Left renal pelvis (tissue), 4 donors: Measurements from ENCODE around the gene PACRG. TPM values are rescaled to one million over a fixed set of nuclear protein-coding genes. Genes with fewer than 3 reads are reported as not detected.

ENCODE experiments used
- DNase-seq, 4 donors: peaks; one replicate each; pipeline ENCODE4 v3.0.0-alpha.2; 2013; ENCODE audit warnings: low read depth in 4 of 4, low spot score in 3 of 4
- polyA plus RNA-seq, 4 donors: library from polyadenylated mRNA; unstranded; fragments of 120-200 nt; gene quantifications; one replicate each; pipeline ENCODE4 v1.2.1, GENCODE V29; 2013; ENCODE audit not compliant: insufficient read length in 4 of 4

Gene PACRG
- polyA plus RNA-seq, 4 donors = 5.3 to 22.3 (median 14.2) TPM

- no peak for DNase-seq
These were observed 271.0 kb downstream of the PACRG start for GRCh38 chr6:162998777-162999176.

- DNase-seq = no peak
These were observed 272.0 kb downstream of the PACRG start for GRCh38 chr6:162999575-163000285.

GRCh38 chr6:163001330-163001729 is 273.6 kb downstream of the PACRG start:
- no peak for DNase-seq

- no peak for DNase-seq
These were observed 280.4 kb downstream of the PACRG start for GRCh38 chr6:163008186-163008585.

DNA sequence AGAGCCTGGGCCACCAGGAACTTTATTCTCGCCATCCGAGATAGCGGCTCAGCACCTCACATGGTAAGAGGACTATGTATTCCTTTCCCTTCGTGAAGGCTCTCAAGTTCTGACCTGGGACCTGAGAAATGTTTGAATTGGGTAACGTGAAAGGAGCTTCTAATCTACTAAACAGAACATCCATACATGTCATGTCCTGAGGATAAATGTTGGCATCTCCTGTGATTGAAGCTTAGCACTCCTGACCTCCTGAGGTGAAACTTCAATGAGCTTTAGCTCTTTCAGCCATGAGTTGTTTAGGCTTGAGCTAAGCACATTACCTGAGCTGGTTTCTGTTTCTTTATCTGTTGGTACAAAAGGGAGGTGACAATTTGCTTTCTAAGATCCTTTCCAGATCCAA is 280.9 kb downstream of the PACRG start:
- no peak for DNase-seq

- DNase-seq = no peak
These were observed 282.4 kb downstream of the PACRG start for GRCh38 chr6:163010145-163010544.

GRCh38 chr6:163014736-163015135 is 287.0 kb downstream of the PACRG start:
- no peak for DNase-seq

- DNase-seq = no peak
These were observed 290.0 kb downstream of the PACRG start for GRCh38 chr6:163017801-163018200.

- no peak for DNase-seq
These were observed 292.2 kb downstream of the PACRG start for GRCh38 chr6:163019926-163020325.

- DNase-seq = no peak
These were observed 293.3 kb downstream of the PACRG start for GRCh38 chr6:163021054-163021453.

GRCh38 chr6:163023700-163024099 is 295.9 kb downstream of the PACRG start:
- no peak for DNase-seq

GRCh38 chr6:163026893-163027292 is 299.1 kb downstream of the PACRG start:
- no peak for DNase-seq

GRCh38 chr6:163030980-163031379 is 303.2 kb downstream of the PACRG start:
- DNase-seq = no peak

DNA sequence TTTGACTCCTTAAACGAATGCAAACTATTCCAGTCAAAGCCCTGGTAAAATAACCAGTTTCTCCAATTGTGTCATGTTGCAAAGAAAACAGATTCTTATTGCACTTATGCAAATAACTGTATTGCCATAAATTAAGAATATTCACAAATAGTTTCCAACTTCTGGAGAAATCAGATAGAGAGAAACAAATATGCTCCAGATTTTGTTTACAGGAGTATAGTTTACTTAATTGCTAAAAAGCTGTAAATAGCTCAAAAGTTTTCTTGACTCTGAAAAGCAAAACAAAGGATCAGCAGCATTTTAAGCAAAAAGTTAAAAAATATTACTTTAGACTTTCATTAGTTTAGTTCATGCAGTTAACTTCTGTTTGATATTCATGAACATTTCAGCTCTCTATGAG is 304.2 kb downstream of the PACRG start:
- DNase-seq = no peak

GRCh38 chr6:163036160-163036645 is 308.4 kb downstream of the PACRG start:
- DNase-seq = no peak

- no peak for DNase-seq
These were observed 310.5 kb downstream of the PACRG start for GRCh38 chr6:163038317-163038716.

DNA sequence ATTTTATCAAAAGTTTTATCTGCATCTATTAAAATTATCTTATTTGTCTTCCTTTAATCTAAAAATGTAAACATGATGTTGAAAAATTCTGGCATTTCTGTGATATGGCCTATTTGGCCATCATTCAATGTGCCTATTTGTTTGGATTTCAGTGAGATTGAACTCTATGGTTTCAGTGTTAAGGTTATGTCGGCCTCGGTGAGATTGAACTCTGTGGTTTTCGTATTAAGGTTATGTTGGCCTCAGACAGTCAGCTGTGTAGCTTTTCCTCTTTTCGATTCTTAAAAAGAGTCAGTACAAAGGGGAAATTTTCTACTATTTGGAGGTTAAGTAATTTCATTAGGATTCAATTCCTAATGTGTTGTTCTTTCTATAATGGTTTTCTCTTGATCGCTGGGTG is 320.6 kb downstream of the PACRG start:
- DNase-seq = no peak

GRCh38 chr6:163053667-163054344 is 326.0 kb downstream of the PACRG start:
- DNase-seq = no peak

DNA sequence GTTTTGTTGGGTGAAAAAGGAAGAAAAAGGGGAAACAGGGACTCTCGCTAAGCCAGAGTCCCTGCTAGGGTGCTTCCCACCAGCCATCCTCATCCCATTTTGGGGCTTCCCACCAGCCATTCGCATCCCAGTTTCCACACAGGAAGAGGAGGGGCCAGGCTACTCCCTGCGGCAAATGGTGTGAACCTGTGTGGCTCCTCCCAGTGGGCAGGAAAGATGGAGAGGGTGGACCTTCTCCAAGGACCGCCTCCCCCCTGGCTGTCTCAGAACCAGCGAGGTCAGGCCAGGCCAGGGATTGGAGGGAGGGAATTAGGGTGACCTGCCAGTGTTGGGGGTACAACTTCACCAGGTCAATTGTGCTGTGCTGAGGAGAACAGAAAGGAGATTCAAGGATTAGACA is 326.9 kb downstream of the PACRG start:
- DNase-seq = no peak

- no peak for DNase-seq
These were observed 329.5 kb downstream of the PACRG start for GRCh38 chr6:163057260-163057659.

- no peak for DNase-seq
These were observed 335.0 kb downstream of the PACRG start for GRCh38 chr6:163062790-163063189.

DNA sequence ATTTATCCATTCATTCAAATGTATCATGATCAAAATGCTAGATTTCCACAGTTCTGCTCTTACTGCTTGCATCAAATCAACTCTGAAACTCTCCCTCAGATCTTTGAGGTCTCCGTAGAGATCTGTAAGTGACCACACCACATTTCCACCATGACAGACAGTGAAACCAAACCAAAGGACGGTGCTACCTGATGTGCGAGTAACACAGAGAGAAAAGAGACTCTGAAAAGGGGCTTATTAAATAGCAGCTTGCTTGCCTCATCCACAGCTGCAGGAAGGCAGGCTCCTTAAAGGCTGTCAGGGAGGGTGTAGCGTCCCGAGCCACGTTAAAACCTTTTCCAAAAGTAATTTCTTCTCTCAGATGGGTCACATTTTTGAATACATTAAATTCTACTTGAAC is 335.8 kb downstream of the PACRG start:
- no peak for DNase-seq
